ENCODE data around the gene USH2A.

- TF ChIP-seq POLR2A (IDR thresholded peaks at IDR 0.05), result no peak
- no peak for TF ChIP-seq CTCF (IDR thresholded peaks at IDR 0.05)
Measured at GRCh38 chr1:215594640-215595039, 828.6 kb downstream of the USH2A start.

All from adrenal gland (tissue), 5 donors.